Measurements from ENCODE around the gene VAV3.

- TF ChIP-seq POLR2A (IDR thresholded peaks at IDR 0.05) (no peak), CTCF (IDR thresholded peaks at IDR 0.05) (no peak)
These were observed 11.4 kb downstream of the VAV3 start for GRCh38 chr1:107953556-107953955.

Data from transverse colon (tissue), 3 donors.